Retinal pigment epithelial cell (primary cell): ENCODE measurements around the gene IRF3.

Experiments
- DNase-seq: peaks from one replicate; pipeline ENCODE4 v3.0.0-alpha.2; 2010; ENCODE audit warnings: low read depth
- H3K4me3 ChIP-seq: 2 replicates; pipeline ENCODE4 v1.5.1; 2011; ENCODE audit warnings: mild to moderate bottlenecking, low read length, control low read depth, moderate library complexity
- CTCF ChIP-seq: conservative IDR thresholded peaks from 2 replicates; pipeline ENCODE4 v1.5.1; 2011; ENCODE audit warnings: low read depth, low read length, control low read depth, inconsistent platforms

The IRF3 gene

GRCh38 chr19:49664171-49665035, 1.3 kb downstream of the IRF3 start:
- TF ChIP-seq CTCF: peak; percentile 3
- H3K4me3 ChIP-seq: peak overlapping the region; percentile 88
- peak; percentile 38 for DNase-seq

GRCh38 chr19:49663224-49663623, 2.4 kb downstream of the IRF3 start:
- no peak overlapping the region for H3K4me3 ChIP-seq
- no peak for TF ChIP-seq CTCF
- no peak for DNase-seq

GRCh38 chr19:49662011-49662410, 3.6 kb downstream of the IRF3 start:
- no peak for DNase-seq
- no peak for TF ChIP-seq CTCF
- H3K4me3 ChIP-seq: no peak overlapping the region

- no peak overlapping the region for H3K4me3 ChIP-seq
- TF ChIP-seq CTCF: no peak
- no peak for DNase-seq
Observed at GRCh38 chr19:49660338-49660961, 5.2 kb downstream of the IRF3 start.

GRCh38 chr19:49658566-49659442, 6.9 kb downstream of the IRF3 start:
- TF ChIP-seq CTCF: no peak
- no peak overlapping the region for H3K4me3 ChIP-seq
- DNase-seq: no peak

- no peak for DNase-seq
- H3K4me3 ChIP-seq: no peak overlapping the region
- TF ChIP-seq CTCF: no peak
Observed at GRCh38 chr19:49658139-49658517, 7.5 kb downstream of the IRF3 start.
